ENCODE measurements around the gene PRKCA.
"Not testable (repeated sequence)": the region's sequence is repeated elsewhere in the genome, so short reads cannot be mapped to it uniquely, and the experiment has no call there.

Gene PRKCA

GRCh38 chr17:66301864-66302741 lies at the start of gene PRKCA:
Gene PRKCA (plus strand): TSS chr17:66302613.
- DNase-seq (ENCODE audit: low read depth, low spot score): no peak

- not testable (repeated sequence) for DNase-seq (ENCODE audit: low read depth, low spot score)
These were observed 49.0 kb upstream of the PRKCA start for GRCh38 chr17:66253458-66253857.

- DNase-seq (ENCODE audit: low read depth, low spot score): peak; percentile 35
These were observed 47.3 kb upstream of the PRKCA start for GRCh38 chr17:66255112-66255511.

GRCh38 chr17:66255527-66255971 lies 46.9 kb upstream of the PRKCA start:
- no peak for DNase-seq (ENCODE audit: low read depth, low spot score)

- DNase-seq (ENCODE audit: low read depth, low spot score): no peak
These were observed 42.1 kb upstream of the PRKCA start for GRCh38 chr17:66260275-66260674.

GRCh38 chr17:66260688-66261087 lies 41.7 kb upstream of the PRKCA start:
- DNase-seq (ENCODE audit: low read depth, low spot score): no peak

- no peak for DNase-seq (ENCODE audit: low read depth, low spot score)
These were observed 39.6 kb upstream of the PRKCA start for GRCh38 chr17:66262767-66263166.

- DNase-seq (ENCODE audit: low read depth, low spot score): no peak
These were observed 37.7 kb upstream of the PRKCA start for GRCh38 chr17:66264696-66265095.

GRCh38 chr17:66268247-66268927 lies 34.0 kb upstream of the PRKCA start:
- no peak for DNase-seq (ENCODE audit: low read depth, low spot score)

GRCh38 chr17:66270106-66270505 lies 32.3 kb upstream of the PRKCA start:
- no peak for DNase-seq (ENCODE audit: low read depth, low spot score)

GRCh38 chr17:66271512-66271911 lies 30.9 kb upstream of the PRKCA start:
- no peak for DNase-seq (ENCODE audit: low read depth, low spot score)

- DNase-seq (ENCODE audit: low read depth, low spot score): no peak
These were observed 29.4 kb upstream of the PRKCA start for GRCh38 chr17:66272811-66273585.

GRCh38 chr17:66273586-66273848 lies 28.9 kb upstream of the PRKCA start:
- no peak for DNase-seq (ENCODE audit: low read depth, low spot score)

GRCh38 chr17:66275651-66276050 lies 26.8 kb upstream of the PRKCA start:
- DNase-seq (ENCODE audit: low read depth, low spot score): no peak

GRCh38 chr17:66276328-66276937 lies 26.0 kb upstream of the PRKCA start:
- no peak for DNase-seq (ENCODE audit: low read depth, low spot score)

- no peak for DNase-seq (ENCODE audit: low read depth, low spot score)
These were observed 25.2 kb upstream of the PRKCA start for GRCh38 chr17:66277191-66277590.

- no peak for DNase-seq (ENCODE audit: low read depth, low spot score)
These were observed 20.6 kb upstream of the PRKCA start for GRCh38 chr17:66281661-66282369.

- DNase-seq (ENCODE audit: low read depth, low spot score): no peak
These were observed 19.0 kb upstream of the PRKCA start for GRCh38 chr17:66283296-66283934.

- no peak for DNase-seq (ENCODE audit: low read depth, low spot score)
These were observed 18.4 kb upstream of the PRKCA start for GRCh38 chr17:66283971-66284370.

GRCh38 chr17:66285149-66285548 lies 17.3 kb upstream of the PRKCA start:
- no peak for DNase-seq (ENCODE audit: low read depth, low spot score)

GRCh38 chr17:66287911-66288310 lies 14.5 kb upstream of the PRKCA start:
- DNase-seq (ENCODE audit: low read depth, low spot score): no peak
